A549 (cell line): ENCODE data around the gene LILRB2. TPM values are rescaled to one million over a fixed set of nuclear protein-coding genes. Genes with fewer than 3 reads are reported as not detected.

ENCODE experiments used
- ATAC-seq, 2 experiments: fragments of 200-7000 bp in 1 of 2; fragments of >200 bp in 1 of 2; cut with Nextera tagmentation in 1 of 2; cut with Tn5 transposase in 1 of 2; 3 replicates each; pipeline versions ENCODE4 v1.8.0 to v1.9.1; 2018 to 2020; ENCODE audit warnings: mild to moderate bottlenecking in 1 of 2, moderate library complexity in 1 of 2
- CTCF ChIA-PET: fragments of 300-600 bp; sonication (Branson Sonifier 250); formaldehyde crosslinking; extraction: SDS; loops from one replicate; lab custom pipeline; 2021; ENCODE audit warnings: antibody characterized with exemption, inconsistent platforms; lab: Yijun Ruan, JAX
- POLR2A ChIA-PET: fragments of 350-600 bp; formaldehyde crosslinking; extraction: SDS; loops from one replicate; lab custom pipeline; 2021; ENCODE audit warnings: antibody characterized with exemption, inconsistent platforms; lab: Yijun Ruan, JAX
- DNase-seq, 2 experiments: peaks; one replicate each; pipeline versions ENCODE4 v3.0.0 to v3.0.0-alpha.2; 2011 to 2016; ENCODE audit warnings: low read depth in 1 of 2, low spot score in 1 of 2
- FAIRE-seq: peaks from 2 replicates; lab custom pipeline; 2011; peaks lifted over from hg19 to GRCh38; lab: Jason Lieb, UNC
- H3K27ac ChIP-seq, 2 experiments: fragments of >200 bp; sonication (Bioruptor Twin); formaldehyde crosslinking; 3 replicates each; pipeline ENCODE4 v1.5.1; 2016 to 2017
- H3K4me1 ChIP-seq: fragments of >200 bp; sonication (Bioruptor Twin); formaldehyde crosslinking; 3 replicates; pipeline ENCODE4 v1.6.1; 2016
- H3K4me2 ChIP-seq: fragments of >200 bp; sonication (Bioruptor Twin); formaldehyde crosslinking; 3 replicates; pipeline ENCODE4 v1.6.1; 2016
- H3K4me3 ChIP-seq: fragments of >200 bp; sonication (Bioruptor Twin); formaldehyde crosslinking; 3 replicates; pipeline ENCODE4 v1.5.1; 2016
- H3K9me3 ChIP-seq: fragments of >200 bp; sonication (Bioruptor Twin); formaldehyde crosslinking; 3 replicates; pipeline ENCODE4 v1.6.1; 2016
- ATOH8 ChIP-seq: fragments of 250-450 bp; sonication (Bioruptor Pico); IDR thresholded peaks from 2 replicates; pipeline ENCODE4 v1.5.0; 2020; ENCODE audit warnings: low read depth, mild to moderate bottlenecking, moderate library complexity
- CHD4 ChIP-seq: fragments of 200-600 bp; sonication (generic); IDR thresholded peaks from 2 replicates; pipeline ENCODE4 v1.6.1; 2016; ENCODE audit warnings: antibody characterized with exemption, mild to moderate bottlenecking, borderline replicate concordance
- EHMT2 ChIP-seq: fragments of 200-600 bp; sonication (generic); IDR thresholded peaks from 2 replicates; pipeline ENCODE4 v1.6.1; 2016; ENCODE audit warnings: antibody characterized with exemption, low read depth, mild to moderate bottlenecking, moderate library complexity
- FOSL2 ChIP-seq, 2 experiments: fragments of 450-650 bp in 1 of 2; fragments of >200 bp in 1 of 2; sonication (Bioruptor Twin) in 1 of 2; formaldehyde crosslinking; IDR thresholded peaks; 2 replicates each; pipeline versions ENCODE4 v1.5.0 to v1.6.1; 2016 to 2020; ENCODE audit warnings: mild to moderate bottlenecking in 1 of 2, moderate library complexity in 1 of 2
- FOXS1 ChIP-seq: fragments of 250-450 bp; sonication (Bioruptor Pico); IDR thresholded peaks from 2 replicates; pipeline ENCODE4 v1.5.0; 2020; ENCODE audit warnings: mild to moderate bottlenecking, moderate library complexity
- HEYL ChIP-seq: fragments of 250-450 bp; sonication (Bioruptor Pico); IDR thresholded peaks from 2 replicates; pipeline ENCODE4 v1.8.0; 2021; ENCODE audit warnings: mild to moderate bottlenecking, moderate library complexity
- HOXB13 ChIP-seq: fragments of 250-450 bp; sonication (Bioruptor Pico); IDR thresholded peaks from 2 replicates; pipeline ENCODE4 v1.5.0; 2020; ENCODE audit warnings: low read depth, mild to moderate bottlenecking, moderate library complexity
- JUN ChIP-seq, 2 experiments: fragments of >200 bp; sonication (Bioruptor Twin); formaldehyde crosslinking; IDR thresholded peaks; 2 replicates in 1 of 2; 3 replicates in 1 of 2; pipeline ENCODE4 v1.6.1; 2016 to 2017
- JUNB ChIP-seq: fragments of >200 bp; sonication (Bioruptor Twin); formaldehyde crosslinking; IDR thresholded peaks from 2 replicates; pipeline ENCODE4 v1.6.1; 2016
- NFE2L2 ChIP-seq: fragments of 150-350 bp; conservative IDR thresholded peaks from 2 replicates; pipeline ENCODE4 v1.6.1; 2014; ENCODE audit warnings: low read length
- PHF8 ChIP-seq: fragments of 200-600 bp; sonication (generic); IDR thresholded peaks from 2 replicates; pipeline ENCODE4 v1.6.1; 2016; ENCODE audit warnings: low read depth, mild to moderate bottlenecking, antibody characterized with exemption, moderate library complexity, borderline replicate concordance
- RAD21 ChIP-seq, 2 experiments: fragments of >200 bp in 1 of 2; sonication (Bioruptor Twin) in 1 of 2; formaldehyde crosslinking in 1 of 2; IDR thresholded peaks in 1 of 2; conservative IDR thresholded peaks in 1 of 2; 2 replicates in 1 of 2; 3 replicates in 1 of 2; pipeline ENCODE4 v1.6.1; 2012 to 2018; ENCODE audit warnings: inconsistent platforms in 1 of 2
- RCOR1 ChIP-seq: fragments of 150-350 bp; IDR thresholded peaks from 2 replicates; pipeline ENCODE4 v1.6.1; 2014; ENCODE audit warnings: antibody characterized with exemption, low read length, low read depth
- RFX5 ChIP-seq: fragments of 450-650 bp; IDR thresholded peaks from 2 replicates; pipeline ENCODE4 v1.7.1; 2014; ENCODE audit warnings: antibody characterized with exemption, mild to moderate bottlenecking, moderate library complexity
- RNF2 ChIP-seq: fragments of 200-600 bp; sonication (generic); IDR thresholded peaks from 2 replicates; pipeline ENCODE4 v1.6.1; 2016; ENCODE audit warnings: low read depth, mild to moderate bottlenecking, antibody characterized with exemption, moderate library complexity, borderline replicate concordance
- TFCP2L1 ChIP-seq: fragments of 250-450 bp; sonication (Bioruptor Pico); IDR thresholded peaks from 2 replicates; pipeline ENCODE4 v1.5.0; 2021; ENCODE audit warnings: mild to moderate bottlenecking
- TP53 ChIP-seq: fragments of 250-450 bp; sonication (Bioruptor Pico); IDR thresholded peaks from 2 replicates; pipeline ENCODE4 v1.5.0; 2021; ENCODE audit warnings: mild to moderate bottlenecking, moderate library complexity
- USF2 ChIP-seq: fragments of 450-650 bp; IDR thresholded peaks from 2 replicates; pipeline ENCODE4 v1.6.1; 2014; ENCODE audit warnings: antibody characterized with exemption
- ZC3H11A ChIP-seq: fragments of 450-650 bp; IDR thresholded peaks from 2 replicates; pipeline ENCODE4 v1.6.1; 2014; ENCODE audit warnings: antibody characterized with exemption, mild to moderate bottlenecking
- ZFP36 ChIP-seq: fragments of 450-650 bp; IDR thresholded peaks from 2 replicates; pipeline ENCODE4 v1.6.1; 2014; ENCODE audit warnings: borderline replicate concordance; ENCODE audit not compliant: partially characterized antibody
- ZSCAN20 ChIP-seq: fragments of 250-450 bp; sonication (Bioruptor Pico); IDR thresholded peaks from 2 replicates; pipeline ENCODE4 v1.8.0; 2022; ENCODE audit warnings: mild to moderate bottlenecking, moderate library complexity
- WGBS: methylation state at CpG from one replicate; pipeline ENCODE4 v1.1.6; 2017; ENCODE audit errors: missing lambda C conversion rate; 5-methylcytosine and 5-hydroxymethylcytosine counted together
- polyA plus RNA-seq, 4 experiments: library from polyadenylated mRNA; depleted of rRNA in 3 of 4; stranded (reverse); fragments of >200 nt; fragmentation: RNase III in 1 of 4; extraction: RNeasy Plus Mini Kit Qiagen cat#74134 plus additional on column Dnase treatment in 1 of 4; gene quantifications; 2 replicates in 3 of 4; 3 replicates in 1 of 4; pipeline ENCODE4 v1.2.3, GENCODE V29; 2011 to 2017
- TF ChIP-seq, protein P1 (sequence below): fragments of >200 bp; sonication (Bioruptor Twin); formaldehyde crosslinking; IDR thresholded peaks from 3 replicates; pipeline ENCODE4 v1.5.1; 2016
- TF ChIP-seq, protein P2 (sequence below): IDR thresholded peaks from 2 replicates; pipeline ENCODE4 v1.6.1; 2012

LILRB2 gene
- polyA plus RNA-seq, 2 of the 4 experiments (the other 2 are of a cell fraction) = not detected

GRCh38 chr19:54310543-54310942 lies 29.6 kb upstream of the LILRB2 start:
- no peak for DNase-seq
- no peak overlapping the region for H3K27ac ChIP-seq
- ATAC-seq = no peak
- POLR2A ChIA-PET = no interaction called here
- H3K4me1 ChIP-seq = no peaks in the 10 kb centered on the region
- FAIRE-seq = no peak
- WGBS = 5% methylated on average over 5 of the region's 5 CpGs
- no peak for TF ChIP-seq ATOH8 (CRISPR knock-in tag)
- no peak for TF ChIP-seq RAD21 (conservative IDR thresholded peaks at IDR 0.05 in 1 of 2, IDR thresholded peaks at IDR 0.05 in 1 of 2)
- TF ChIP-seq FOSL2 (IDR thresholded peaks at IDR 0.05) = no peak
- no peak for TF ChIP-seq FOSL2 (CRISPR knock-in tag; IDR thresholded peaks at IDR 0.05)
- TF ChIP-seq HEYL (CRISPR knock-in tag) = no peak
- TF ChIP-seq ZC3H11A = no peak
- TF ChIP-seq PHF8 = no peak
- TF ChIP-seq, protein P1, sequence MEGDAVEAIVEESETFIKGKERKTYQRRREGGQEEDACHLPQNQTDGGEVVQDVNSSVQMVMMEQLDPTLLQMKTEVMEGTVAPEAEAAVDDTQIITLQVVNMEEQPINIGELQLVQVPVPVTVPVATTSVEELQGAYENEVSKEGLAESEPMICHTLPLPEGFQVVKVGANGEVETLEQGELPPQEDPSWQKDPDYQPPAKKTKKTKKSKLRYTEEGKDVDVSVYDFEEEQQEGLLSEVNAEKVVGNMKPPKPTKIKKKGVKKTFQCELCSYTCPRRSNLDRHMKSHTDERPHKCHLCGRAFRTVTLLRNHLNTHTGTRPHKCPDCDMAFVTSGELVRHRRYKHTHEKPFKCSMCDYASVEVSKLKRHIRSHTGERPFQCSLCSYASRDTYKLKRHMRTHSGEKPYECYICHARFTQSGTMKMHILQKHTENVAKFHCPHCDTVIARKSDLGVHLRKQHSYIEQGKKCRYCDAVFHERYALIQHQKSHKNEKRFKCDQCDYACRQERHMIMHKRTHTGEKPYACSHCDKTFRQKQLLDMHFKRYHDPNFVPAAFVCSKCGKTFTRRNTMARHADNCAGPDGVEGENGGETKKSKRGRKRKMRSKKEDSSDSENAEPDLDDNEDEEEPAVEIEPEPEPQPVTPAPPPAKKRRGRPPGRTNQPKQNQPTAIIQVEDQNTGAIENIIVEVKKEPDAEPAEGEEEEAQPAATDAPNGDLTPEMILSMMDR = no peak
- no peak for TF ChIP-seq FOXS1 (CRISPR knock-in tag)
- no peak for TF ChIP-seq EHMT2
- TF ChIP-seq HOXB13 (CRISPR knock-in tag) = no peak
- no peak for TF ChIP-seq CHD4
- TF ChIP-seq TP53 (CRISPR knock-in tag) = no peak
- TF ChIP-seq, protein P2, sequence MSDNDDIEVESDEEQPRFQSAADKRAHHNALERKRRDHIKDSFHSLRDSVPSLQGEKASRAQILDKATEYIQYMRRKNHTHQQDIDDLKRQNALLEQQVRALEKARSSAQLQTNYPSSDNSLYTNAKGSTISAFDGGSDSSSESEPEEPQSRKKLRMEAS = no peak
- TF ChIP-seq JUNB = no peak
- no peak for TF ChIP-seq TFCP2L1 (CRISPR knock-in tag)
- CTCF ChIA-PET = interaction anchor here (1.6 to 2.0 kb wide), 3 partner anchors 14 to 81 kb away, joined by 4 to 8 read pairs (median 5); no protein-coding TSS in a partner anchor
- H3K4me3 ChIP-seq = no peak overlapping the region
- H3K9me3 ChIP-seq = no peaks in the 10 kb centered on the region
- no peak overlapping the region for H3K4me2 ChIP-seq

DNA sequence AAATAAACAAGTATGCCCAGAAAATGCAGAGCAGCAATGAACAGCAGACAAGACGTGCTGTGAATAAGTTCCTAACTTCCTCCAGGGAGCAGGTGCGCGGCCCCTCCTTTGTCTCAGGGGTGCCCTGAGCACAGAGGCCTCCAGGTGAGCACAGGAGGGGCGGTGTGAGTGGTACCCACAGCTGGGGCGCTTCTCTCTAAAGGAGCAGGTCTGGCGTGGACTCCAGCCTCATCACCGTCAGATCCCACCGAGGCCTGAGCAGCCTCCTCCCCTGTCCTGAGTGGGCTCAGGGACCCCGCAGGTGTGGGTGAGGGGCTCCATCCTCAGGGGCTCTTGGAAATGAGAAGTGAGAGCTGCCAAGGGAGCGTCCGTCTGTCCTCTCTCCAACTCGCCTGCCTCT lies 28.9 kb upstream of the LILRB2 start:
- TF ChIP-seq ZSCAN20 (CRISPR knock-in tag) (no peak), RNF2 (no peak), RFX5 (no peak), JUNB (no peak), CHD4 (no peak), JUN (IDR thresholded peaks at IDR 0.05) (no peak), TP53 (CRISPR knock-in tag) (no peak), ZFP36 (no peak), NFE2L2 (no peak), RCOR1 (no peak), USF2 (no peak)
- Histone ChIP-seq H3K4me1 (no peaks in the 10 kb centered on the region), H3K9me3 (no peaks in the 10 kb centered on the region), H3K4me3 (no peak overlapping the region), H3K27ac (no peak overlapping the region), H3K4me2 (no peak overlapping the region)
- DNase-seq = no peak
- WGBS = 23% methylated on average over 12 of the region's 12 CpGs
- ChIA-PET CTCF (interaction anchor here (1.6 to 2.0 kb wide), 3 partner anchors 15 to 81 kb away, joined by 4 to 8 read pairs (median 5); no protein-coding TSS in a partner anchor), POLR2A (no interaction called here)
- no peak for FAIRE-seq
- no peak for ATAC-seq
